Upper lobe of left lung (tissue), 6 donors: ENCODE data around the gene RBM44. TPM values are rescaled to one million over a fixed set of nuclear protein-coding genes. Genes with fewer than 3 reads are reported as not detected.
"Not testable (repeated sequence)": the region's sequence is repeated elsewhere in the genome, so short reads cannot be mapped to it uniquely, and the experiment has no call there.

Experiments used
- ATAC-seq, 2 donors: fragments of 200-7000 bp; cut with Tn5 transposase; one replicate each; pipeline ENCODE4 v1.9.1; 2022; ENCODE audit warnings: mild to moderate bottlenecking in 2 of 2, moderate library complexity in 2 of 2; ENCODE audit not compliant: low FRiP score in 2 of 2
- DNase-seq, 2 donors: peaks; one replicate each; pipeline ENCODE4 v3.0.0-alpha.2; 2019 to 2020
- H3K27ac ChIP-seq, 4 donors: fragments of 200-600 bp; sonication (generic); one replicate each; pipeline ENCODE4 v1.5.1; 2016 to 2019
- H3K27me3 ChIP-seq, 4 donors: fragments of 200-600 bp; sonication (generic); one replicate each; pipeline ENCODE4 v1.5.1; 2017 to 2019
- H3K36me3 ChIP-seq, 4 donors: fragments of 200-600 bp; sonication (generic); one replicate each; pipeline ENCODE4 v1.5.1; 2016 to 2019
- H3K4me1 ChIP-seq, 4 donors: fragments of 200-600 bp; sonication (generic); one replicate each; pipeline ENCODE4 v1.5.1; 2018 to 2019
- H3K4me3 ChIP-seq, 4 donors: fragments of 200-600 bp; sonication (generic); one replicate each; pipeline ENCODE4 v1.5.1; 2017 to 2019; ENCODE audit warnings: mild to moderate bottlenecking in 2 of 4, moderate library complexity in 1 of 4
- H3K9me3 ChIP-seq, 4 donors: fragments of 200-600 bp; sonication (generic); one replicate each; pipeline ENCODE4 v1.5.1; 2018 to 2019
- EP300 ChIP-seq, 4 donors: sonication (generic); formaldehyde crosslinking; IDR thresholded peaks; one replicate each; pipeline ENCODE4 v1.5.1; 2017; ENCODE audit warnings: antibody characterized with exemption in 4 of 4, control low read depth in 2 of 4
- POLR2A ChIP-seq, 4 donors: fragments of 450-650 bp; IDR thresholded peaks; one replicate each; pipeline ENCODE4 v1.5.1; 2016 to 2017; ENCODE audit warnings: antibody characterized with exemption in 4 of 4, mild to moderate bottlenecking in 2 of 4
- POLR2AphosphoS5 ChIP-seq, 2 donors: sonication (generic); formaldehyde crosslinking; IDR thresholded peaks; one replicate each; pipeline ENCODE4 v1.5.1; 2017; ENCODE audit warnings: antibody characterized with exemption in 2 of 2
- WGBS, 2 donors: methylation state at CpG; one replicate each; pipeline ENCODE4 v1.1.5; 2017 to 2018; 5-methylcytosine and 5-hydroxymethylcytosine counted together
- total RNA-seq, 6 donors: library from RNA; depleted of rRNA in 4 of 6; stranded (reverse); fragments of >200 nt in 4 of 6; gene quantifications; one replicate each; pipeline versions ENCODE4 v1.1.0 to v1.2.1, GENCODE V29; 2016 to 2021
- TF ChIP-seq, protein P1 (sequence below), 6 experiments: fragments of 450-650 bp in 4 of 6; fragments of 200-600 bp in 2 of 6; sonication (generic) in 2 of 6; IDR thresholded peaks; one replicate each; pipeline ENCODE4 v1.5.1; 2016 to 2019; ENCODE audit warnings: antibody characterized with exemption in 6 of 6
- donor health status: DM: no; HTN: no; CAD: no; lungs with moderate emphysema.
- donor health status: DM: no; HTN: yes; CAD: no; lungs with severe emphysema.

RBM44 gene
- total RNA-seq, 6 donors from 2014 or later = 0.44 to 2.8 (median 1.5) TPM

DNA sequence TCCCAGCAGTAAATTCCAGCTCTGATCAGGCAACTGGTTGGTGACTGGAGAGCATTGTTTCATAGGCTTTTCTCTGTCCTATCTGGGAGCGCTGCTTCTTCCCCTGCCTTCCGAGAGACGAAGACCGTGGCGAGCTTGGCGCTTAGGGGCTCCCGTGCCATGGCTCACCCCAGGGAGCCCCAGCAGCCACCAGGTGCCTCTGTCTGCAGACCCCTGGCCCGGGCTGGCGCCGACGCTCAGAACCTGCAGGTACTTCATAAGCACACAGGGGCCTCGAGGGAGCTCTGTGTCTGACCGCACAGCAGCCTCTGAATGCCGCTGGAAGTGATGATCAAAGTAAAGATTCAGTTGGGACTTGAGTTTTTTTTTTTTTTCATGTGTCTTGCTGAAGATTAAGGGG lies 19.1 kb upstream of the RBM44 start:
- ATAC-seq = no peak

DNA sequence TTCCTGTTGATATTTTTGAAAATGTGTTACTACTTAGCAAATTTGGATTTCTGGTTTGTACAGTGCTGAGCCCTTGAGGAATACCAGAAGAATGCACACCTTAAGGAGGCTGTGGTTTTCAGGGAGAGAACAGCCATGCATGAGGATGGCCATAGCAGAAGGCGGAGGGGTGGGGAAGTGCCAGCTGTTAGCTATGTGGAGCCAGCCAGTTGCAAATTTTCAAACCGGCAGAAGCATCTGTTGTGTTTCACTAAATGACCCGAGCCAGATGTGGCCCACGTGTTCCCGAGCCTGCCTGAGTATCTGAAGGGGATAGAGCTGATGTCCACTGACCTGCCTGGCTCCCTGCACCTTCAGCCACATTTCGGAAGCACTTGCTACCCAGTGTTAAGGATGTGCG lies 16.4 kb upstream of the RBM44 start:
- ATAC-seq = peak in 1 of 2 donors; percentile 31
- Histone ChIP-seq H3K4me1 (no peaks in the 10 kb centered on the region), H3K27ac (no peak overlapping the region), H3K4me3 (no peak overlapping the region), H3K27me3 (no peaks in the 10 kb centered on the region), H3K36me3 (peaks cover 19 to 66% (median 40%) of the 10 kb centered on the region in 4 donors), H3K9me3 (peaks cover 0 to 8% (median 8%) of the 10 kb centered on the region in 4 donors)
- 76 to 89% methylated on average over 4 to 7 of the region's 7 CpGs for WGBS, 2 donors
- TF ChIP-seq POLR2A (IDR thresholded peaks at IDR 0.05) (no peak), EP300 (IDR thresholded peaks at IDR 0.05) (no peak), POLR2AphosphoS5 (IDR thresholded peaks at IDR 0.05) (no peak)
- TF ChIP-seq, protein P1, sequence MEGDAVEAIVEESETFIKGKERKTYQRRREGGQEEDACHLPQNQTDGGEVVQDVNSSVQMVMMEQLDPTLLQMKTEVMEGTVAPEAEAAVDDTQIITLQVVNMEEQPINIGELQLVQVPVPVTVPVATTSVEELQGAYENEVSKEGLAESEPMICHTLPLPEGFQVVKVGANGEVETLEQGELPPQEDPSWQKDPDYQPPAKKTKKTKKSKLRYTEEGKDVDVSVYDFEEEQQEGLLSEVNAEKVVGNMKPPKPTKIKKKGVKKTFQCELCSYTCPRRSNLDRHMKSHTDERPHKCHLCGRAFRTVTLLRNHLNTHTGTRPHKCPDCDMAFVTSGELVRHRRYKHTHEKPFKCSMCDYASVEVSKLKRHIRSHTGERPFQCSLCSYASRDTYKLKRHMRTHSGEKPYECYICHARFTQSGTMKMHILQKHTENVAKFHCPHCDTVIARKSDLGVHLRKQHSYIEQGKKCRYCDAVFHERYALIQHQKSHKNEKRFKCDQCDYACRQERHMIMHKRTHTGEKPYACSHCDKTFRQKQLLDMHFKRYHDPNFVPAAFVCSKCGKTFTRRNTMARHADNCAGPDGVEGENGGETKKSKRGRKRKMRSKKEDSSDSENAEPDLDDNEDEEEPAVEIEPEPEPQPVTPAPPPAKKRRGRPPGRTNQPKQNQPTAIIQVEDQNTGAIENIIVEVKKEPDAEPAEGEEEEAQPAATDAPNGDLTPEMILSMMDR (IDR thresholded peaks at IDR 0.05) = no peak
- DNase-seq = no peak

More for the DNA sequence above, 19.1 kb upstream of the RBM44 start:
- H3K27me3 ChIP-seq = no peaks in the 10 kb centered on the region
- no peaks in the 10 kb centered on the region for H3K9me3 ChIP-seq
- H3K36me3 ChIP-seq = peaks cover 19 to 86% (median 52%) of the 10 kb centered on the region in 4 donors
- no peaks in the 10 kb centered on the region for H3K4me1 ChIP-seq
- peak in 1 of 2 donors; percentile 64 for DNase-seq
- H3K27ac ChIP-seq = no peak overlapping the region
- TF ChIP-seq EP300 (IDR thresholded peaks at IDR 0.05) = no peak
- WGBS, 2 donors = 90 to 91% methylated on average over 8 to 14 of the region's 14 CpGs
- H3K4me3 ChIP-seq = no peak overlapping the region

DNA sequence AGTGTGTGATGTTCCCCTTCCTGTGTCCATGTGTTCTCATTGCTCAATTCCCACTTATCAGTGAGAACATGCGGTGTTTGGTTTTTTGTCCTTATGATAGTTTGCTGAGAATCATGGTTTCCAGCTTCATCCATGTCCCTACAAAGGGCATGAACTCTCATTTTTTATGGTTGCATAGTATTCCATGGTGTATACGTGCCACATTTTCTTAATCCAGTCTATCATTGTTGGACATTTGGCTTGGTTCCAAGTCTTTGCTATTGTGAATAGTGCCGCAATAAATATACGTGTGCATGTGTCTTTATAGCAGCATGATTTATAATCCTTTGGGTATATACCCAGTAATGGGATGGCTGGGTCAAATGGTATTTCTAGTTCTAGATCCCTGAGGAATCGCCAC lies 14.9 kb upstream of the RBM44 start:
- H3K4me1 ChIP-seq, H3K27ac ChIP-seq, H3K4me3 ChIP-seq, DNase-seq, ATAC-seq, H3K27me3 ChIP-seq: not testable (repeated sequence)
- Histone ChIP-seq H3K9me3 (peaks cover 0 to 10% (median 8%) of the 10 kb centered on the region in 4 donors), H3K36me3 (peaks cover 17 to 55% (median 32%) of the 10 kb centered on the region in 4 donors)
- 97 to 98% methylated on average over 4 of the region's 5 CpGs for WGBS, 2 donors

DNA sequence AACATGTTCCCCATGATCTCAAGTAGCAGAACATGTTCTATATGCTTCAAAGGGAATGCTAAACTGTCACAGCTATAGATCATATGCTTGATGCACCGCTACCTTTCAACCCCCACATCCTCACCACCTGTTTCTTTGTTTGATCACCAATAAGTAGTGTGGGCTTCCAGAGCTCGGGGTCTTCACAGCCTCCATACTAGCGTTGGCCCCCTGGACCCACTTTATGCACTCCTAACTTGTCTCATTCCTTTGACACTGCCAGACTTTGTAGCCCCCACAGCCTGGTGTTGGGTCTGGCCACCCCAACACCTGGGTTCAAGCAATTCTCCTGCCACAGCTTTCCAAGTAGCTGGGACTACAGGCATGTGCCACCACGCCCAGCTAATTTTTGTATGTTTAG lies 11.6 kb upstream of the RBM44 start:
- H3K36me3 ChIP-seq = peaks cover 0 to 23% (median 7%) of the 10 kb centered on the region in 4 donors
- peaks cover 0 to 10% (median 8%) of the 10 kb centered on the region in 4 donors for H3K9me3 ChIP-seq
- WGBS, 2 donors = 95 to 97% methylated on average over 4 of the region's 4 CpGs
- no peaks in the 10 kb centered on the region for H3K27me3 ChIP-seq
- TF ChIP-seq POLR2AphosphoS5 (IDR thresholded peaks at IDR 0.05) (no peak), POLR2A (IDR thresholded peaks at IDR 0.05) (no peak), EP300 (IDR thresholded peaks at IDR 0.05) (no peak)
- TF ChIP-seq, protein P1 (IDR thresholded peaks at IDR 0.05) = no peak
- no peak overlapping the region for H3K4me3 ChIP-seq
- no peaks in the 10 kb centered on the region for H3K4me1 ChIP-seq
- H3K27ac ChIP-seq = no peak overlapping the region
- DNase-seq (no peak), ATAC-seq (no peak)

DNA sequence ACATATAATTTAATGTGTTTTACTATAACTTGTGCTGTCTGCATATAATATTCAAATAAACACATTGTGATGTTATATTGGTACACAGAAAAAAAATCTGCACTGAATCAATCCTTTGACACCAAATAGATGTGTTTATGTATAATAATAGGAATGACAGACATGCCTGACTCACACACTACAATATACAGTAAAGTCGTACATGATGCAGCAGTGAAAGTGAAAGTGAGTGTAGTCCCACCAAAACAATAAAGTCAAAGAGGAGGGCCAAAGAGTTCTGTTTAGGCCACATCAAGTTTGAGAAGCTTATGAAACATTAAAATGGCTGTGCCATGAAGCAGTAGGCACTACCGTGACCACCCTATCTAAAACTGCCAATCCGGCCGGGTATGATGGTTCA lies 8.2 kb upstream of the RBM44 start:
- DNase-seq = no peak

More for the DNA sequence above, 8.2 kb upstream of the RBM44 start:
- WGBS, 2 donors = 76 to 85% methylated on average over 4 of the region's 4 CpGs
- Histone ChIP-seq H3K27ac (no peak overlapping the region), H3K9me3 (peaks cover 0 to 10% (median 8%) of the 10 kb centered on the region in 4 donors), H3K27me3 (no peaks in the 10 kb centered on the region), H3K36me3 (peaks cover 0 to 7% (median 0%) of the 10 kb centered on the region in 4 donors), H3K4me1 (no peaks in the 10 kb centered on the region), H3K4me3 (no peak overlapping the region)
- no peak for ATAC-seq
- TF ChIP-seq EP300 (IDR thresholded peaks at IDR 0.05) (no peak), POLR2AphosphoS5 (IDR thresholded peaks at IDR 0.05) (no peak), POLR2A (IDR thresholded peaks at IDR 0.05) (no peak)
- TF ChIP-seq, protein P1 (IDR thresholded peaks at IDR 0.05) = no peak
